Stromal cell of bone marrow (primary cell): Measurements from ENCODE around the gene LARP4B.
A peak's percentile ranks its signal among the peaks of the same experiment; 100 is the strongest.
"Not testable (repeated sequence)": the region's sequence is repeated elsewhere in the genome, so short reads cannot be mapped to it uniquely, and the experiment has no call there.

Experiments used
- DNase-seq: peaks from one replicate; pipeline ENCODE4 v3.0.0-alpha.2; 2012; ENCODE audit warnings: low read depth

Gene LARP4B

DNA sequence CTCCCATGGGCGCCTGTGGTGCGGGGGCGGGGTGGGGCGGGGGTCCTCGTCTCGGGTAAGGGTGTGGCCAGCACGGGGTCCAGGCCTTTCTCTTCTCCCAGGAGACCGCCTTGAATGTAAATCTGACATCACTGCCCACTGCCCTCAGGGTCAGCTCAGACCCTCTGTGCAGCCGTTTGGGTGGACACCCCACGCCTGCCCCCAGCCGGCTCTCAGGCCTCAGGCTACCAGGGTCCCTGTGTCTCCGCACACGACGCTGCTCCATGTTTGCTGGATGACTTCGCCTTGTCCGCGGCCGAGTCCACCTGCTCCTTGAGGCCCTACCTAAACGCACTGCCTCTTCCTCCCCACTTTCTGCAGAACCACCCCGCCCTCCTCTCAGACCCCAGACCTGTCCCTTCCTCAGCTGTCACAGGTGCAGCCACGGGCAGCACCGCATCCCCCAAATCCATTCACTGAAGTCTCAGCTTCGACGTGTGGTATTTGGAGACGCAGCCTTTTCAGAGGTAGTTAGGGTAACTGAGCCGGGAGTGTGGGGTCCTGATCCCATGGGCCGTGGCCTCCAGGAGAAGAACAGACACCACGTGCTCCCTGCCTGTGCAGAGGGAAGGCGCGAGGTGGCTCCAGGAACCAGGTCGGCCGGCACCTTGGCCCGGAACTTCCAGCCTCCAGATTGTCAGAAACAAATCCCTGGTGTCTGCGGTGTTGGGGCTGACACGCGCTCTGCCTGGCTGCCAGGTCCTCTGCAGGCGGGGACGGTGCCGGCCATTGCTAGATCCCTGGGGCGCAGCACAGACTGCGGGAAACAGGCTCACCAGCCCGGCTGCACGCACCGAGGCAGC is 144.7 kb downstream of the LARP4B start:
- DNase-seq = no peak

GRCh38 chr10:785861-786214 is 145.7 kb downstream of the LARP4B start:
- DNase-seq = no peak

DNA sequence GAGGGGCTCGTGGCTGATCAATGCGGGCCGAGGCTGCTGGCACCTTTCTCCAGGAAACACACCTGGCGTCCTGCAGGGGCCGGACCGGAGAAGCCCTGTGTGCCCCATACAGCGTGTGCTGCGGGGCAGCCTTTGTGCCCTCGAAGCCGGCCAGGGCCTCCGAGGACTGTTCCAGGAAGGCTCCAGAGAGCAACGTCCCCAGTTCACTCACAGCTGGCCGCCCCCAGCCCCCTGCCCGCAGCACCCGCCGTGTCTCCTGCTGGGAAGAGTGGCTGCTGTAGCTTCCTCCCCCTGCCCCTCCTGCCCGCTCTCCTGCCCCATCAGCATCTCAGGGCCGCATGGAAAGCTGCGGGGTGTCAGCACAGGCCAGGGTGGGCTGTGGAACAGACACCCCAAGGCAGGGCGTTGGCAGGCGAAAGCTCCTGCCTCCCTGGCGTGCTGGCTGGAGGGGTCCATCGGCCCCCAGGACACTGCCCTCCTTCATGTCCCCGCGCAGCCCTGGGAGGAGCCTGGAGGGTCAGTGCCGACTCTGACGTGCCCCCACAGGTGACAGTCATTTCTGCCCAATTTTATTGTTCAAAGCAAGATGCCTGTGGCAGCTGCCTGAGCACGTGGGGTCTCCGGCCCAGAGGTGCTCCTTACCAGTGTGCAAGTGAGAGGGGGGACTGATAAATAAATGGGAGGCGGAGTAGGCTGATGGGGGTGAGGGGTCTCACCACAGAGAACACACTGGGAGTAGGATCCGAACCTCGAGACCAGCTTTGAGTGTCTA is 146.2 kb downstream of the LARP4B start:
- DNase-seq = no peak

- DNase-seq = peak; percentile 58
Measured at GRCh38 chr10:784403-785088, 147.0 kb downstream of the LARP4B start.

GRCh38 chr10:782751-783648 is 148.5 kb downstream of the LARP4B start:
- DNase-seq = no peak

- DNase-seq = no peak
Measured at GRCh38 chr10:780536-781524, 150.7 kb downstream of the LARP4B start.

GRCh38 chr10:778626-779330 is 152.7 kb downstream of the LARP4B start:
- no peak for DNase-seq

GRCh38 chr10:777913-778479 is 153.5 kb downstream of the LARP4B start:
- DNase-seq = no peak

GRCh38 chr10:776772-777171 is 154.7 kb downstream of the LARP4B start:
- DNase-seq = no peak

- DNase-seq = no peak
Measured at GRCh38 chr10:775245-776075, 156.0 kb downstream of the LARP4B start.

DNA sequence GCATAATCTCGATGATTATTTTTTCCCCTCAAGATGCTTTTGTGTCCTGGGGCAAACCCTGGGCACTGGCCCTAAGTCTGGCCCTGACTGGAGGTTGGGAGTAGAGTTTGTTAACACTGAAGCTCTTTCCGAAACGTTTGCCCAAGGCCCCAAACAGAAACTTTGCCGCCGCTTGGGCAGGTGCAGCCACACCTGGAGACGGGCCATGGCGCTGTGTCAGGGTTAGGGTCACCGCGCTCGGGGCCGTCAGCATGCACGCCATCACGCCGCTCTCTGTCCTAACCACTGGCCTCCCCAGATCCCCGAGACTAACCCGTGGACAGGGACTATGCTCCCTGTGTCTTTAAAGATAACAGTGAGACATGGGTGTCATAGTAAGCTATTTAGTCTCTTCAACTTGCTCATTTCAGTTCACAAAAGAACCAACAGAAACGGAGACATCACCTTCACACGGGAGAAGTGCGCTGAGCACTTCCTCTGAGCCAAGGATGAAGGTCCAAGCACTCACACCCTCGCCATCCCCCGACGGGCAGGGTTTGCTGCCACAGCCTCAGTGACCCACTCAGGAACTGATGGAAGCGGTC is 156.8 kb downstream of the LARP4B start:
- no peak for DNase-seq

DNA sequence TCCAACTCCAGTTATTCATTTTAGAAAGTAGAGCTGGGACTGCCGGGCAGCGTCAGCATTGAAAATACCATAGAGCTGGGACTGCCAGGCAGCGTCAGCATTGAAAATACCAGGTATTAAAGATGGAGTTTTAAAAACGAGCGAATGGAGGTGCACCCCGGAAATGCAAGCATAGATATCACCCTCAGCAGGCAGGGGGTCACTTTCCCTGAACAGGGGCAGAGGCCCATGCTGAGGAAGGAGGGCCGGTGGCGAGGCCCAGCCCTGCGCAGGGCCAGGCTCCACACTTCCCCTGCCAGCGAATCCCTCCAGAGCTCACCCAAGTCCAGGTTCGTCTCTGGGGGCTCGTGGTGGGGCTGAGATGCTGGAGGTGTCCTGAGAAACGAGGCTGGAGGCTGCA is 157.3 kb downstream of the LARP4B start:
- no peak for DNase-seq

GRCh38 chr10:773562-774161 is 157.8 kb downstream of the LARP4B start:
- no peak for DNase-seq

DNA sequence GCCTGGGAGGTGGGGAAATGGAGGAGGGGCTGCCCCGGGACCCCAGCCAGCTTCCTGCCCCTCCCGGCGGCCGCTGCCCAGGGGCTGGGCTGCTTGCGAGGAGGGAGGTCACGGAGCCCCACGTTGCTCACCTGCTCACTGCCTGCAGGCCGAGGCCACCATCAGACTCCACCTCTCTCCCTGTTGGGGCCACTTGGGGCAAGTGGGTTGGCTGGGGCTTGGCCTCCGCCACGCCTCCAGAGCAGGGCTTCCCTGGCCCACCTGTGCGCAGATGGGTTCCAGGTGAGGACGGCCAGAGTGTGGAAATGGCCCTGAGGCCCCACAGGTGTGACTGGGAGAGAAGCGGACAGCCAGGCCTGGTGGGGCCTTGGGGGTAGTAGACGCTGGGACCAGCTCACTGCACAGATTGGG is 159.3 kb downstream of the LARP4B start:
- no peak for DNase-seq

DNA sequence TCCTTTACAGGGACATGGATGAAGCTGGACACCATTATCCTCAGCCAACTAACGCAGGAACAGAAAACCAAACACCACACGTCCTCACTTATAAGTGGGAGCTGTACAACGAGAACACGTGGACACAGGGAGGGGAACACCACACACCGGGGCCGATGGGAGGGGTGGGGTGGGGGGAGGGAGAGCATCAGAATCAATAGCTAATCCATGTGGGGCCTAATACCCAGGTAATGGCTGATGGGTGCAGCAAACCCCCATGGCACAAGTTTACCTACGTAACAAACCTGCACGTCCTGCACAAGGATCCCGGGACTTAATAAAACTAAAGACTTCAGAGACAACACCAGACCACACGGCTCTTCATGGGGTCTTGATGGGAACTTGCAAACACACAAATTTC is 159.9 kb downstream of the LARP4B start:
- no peak for DNase-seq

- DNase-seq = no peak
Measured at GRCh38 chr10:770975-771374, 160.5 kb downstream of the LARP4B start.

- not testable (repeated sequence) for DNase-seq
Measured at GRCh38 chr10:770048-770712, 161.3 kb downstream of the LARP4B start.
